ENCODE data around the gene EAF1.

- TF ChIP-seq ELF4 (IDR thresholded peaks at IDR 0.05) (no peak), BHLHE40 (IDR thresholded peaks at IDR 0.05; ENCODE audit: borderline replicate concordance) (no peak), SP1 (IDR thresholded peaks at IDR 0.05) (no peak)
These were observed 35.1 kb downstream of the EAF1 start for GRCh38 chr3:15462451-15462850.

Data from HEK293T (cell line).